Measurements from ENCODE around the gene CD44.
"Not testable (repeated sequence)": the region's sequence is repeated elsewhere in the genome, so short reads cannot be mapped to it uniquely, and the experiment has no call there.

The CD44 gene

GRCh38 chr11:35138943-35139721, at the start of gene CD44:
Gene CD44, plus strand, starts transcription at chr11:35139171. Its CDS starts 133 bp downstream, at chr11:35139304.
- DNase-seq, result peak; percentile 75

GRCh38 chr11:35089666-35090065, 49.3 kb upstream of the CD44 start:
- DNase-seq, result no peak

- no peak for DNase-seq
Observed at GRCh38 chr11:35090125-35090524, 48.8 kb upstream of the CD44 start.

GRCh38 chr11:35090991-35091390, 48.0 kb upstream of the CD44 start:
- not testable (repeated sequence) for DNase-seq

GRCh38 chr11:35096723-35097122, 42.2 kb upstream of the CD44 start:
- DNase-seq, result no peak

- DNase-seq, result no peak
Observed at GRCh38 chr11:35097814-35098455, 41.0 kb upstream of the CD44 start.

DNA sequence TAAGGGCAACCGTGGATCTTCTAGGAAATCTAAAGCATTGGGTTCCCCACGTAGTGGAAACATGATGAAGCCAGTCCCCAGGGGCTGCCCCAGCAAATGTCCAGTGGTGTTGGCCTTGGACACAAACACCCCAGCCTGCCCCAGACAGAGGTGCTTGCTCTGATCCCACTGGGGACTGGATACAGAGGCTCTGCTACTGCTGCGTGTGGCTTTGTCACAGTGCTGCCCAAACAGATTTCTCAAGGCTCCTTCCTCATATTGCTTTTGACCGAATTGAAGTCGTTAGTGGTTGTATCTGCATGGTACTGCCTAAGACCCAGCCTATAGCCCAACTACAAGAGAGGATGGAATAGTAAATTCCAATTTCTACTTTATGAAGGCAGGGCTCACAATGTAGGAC, 40.1 kb upstream of the CD44 start:
- no peak for DNase-seq

DNA sequence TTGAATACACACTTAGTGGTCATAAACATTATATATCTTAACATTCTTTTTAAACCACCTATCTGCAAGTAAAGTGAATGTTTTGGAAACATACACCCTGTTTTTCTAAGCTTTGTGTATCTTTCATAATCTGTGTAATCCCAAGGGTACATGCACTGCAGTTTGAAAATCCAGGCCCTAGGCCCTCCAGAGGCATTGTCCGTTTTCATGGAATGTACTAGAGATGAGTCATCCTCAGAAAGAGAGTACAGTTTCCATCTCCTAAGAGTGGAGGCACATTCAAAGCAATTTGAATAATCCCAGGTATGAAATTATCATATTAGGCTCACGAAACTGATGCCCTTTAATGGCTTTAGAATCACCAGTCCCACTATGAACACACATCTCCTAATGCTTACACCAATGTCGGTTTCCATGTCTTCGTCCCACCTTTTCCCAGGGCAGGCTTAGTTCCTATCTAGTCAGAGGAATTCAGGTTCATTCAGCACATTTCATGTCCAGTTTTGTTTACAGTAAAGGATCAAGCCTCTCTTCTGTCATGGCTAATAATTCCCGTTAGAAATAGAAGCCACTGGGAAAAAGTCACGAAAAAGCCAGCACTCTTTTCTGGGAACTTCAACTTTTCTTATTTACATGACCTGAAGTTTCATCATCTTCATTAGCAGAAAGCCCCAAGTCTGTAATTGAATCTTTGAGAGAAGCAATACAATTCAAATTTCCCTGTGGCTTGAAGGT, 39.5 kb upstream of the CD44 start:
- no peak for DNase-seq

DNA sequence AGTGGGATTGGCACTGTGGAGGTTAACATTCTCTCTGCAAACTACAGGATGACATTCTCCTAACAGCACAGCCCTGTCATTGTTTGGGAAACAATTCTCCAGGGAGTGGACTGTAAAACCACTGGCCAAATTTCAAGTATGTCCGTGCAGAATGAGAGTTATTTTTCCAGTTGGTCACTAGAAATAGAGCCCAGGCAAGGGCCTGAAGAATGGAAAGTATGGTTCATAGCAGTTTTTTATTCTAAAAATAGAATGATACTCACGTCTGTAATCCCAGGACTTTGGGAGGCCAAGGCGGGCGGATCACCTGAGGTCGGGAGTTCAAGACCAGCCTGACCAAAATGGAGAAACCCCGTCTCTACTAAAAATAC, 39.0 kb upstream of the CD44 start:
- DNase-seq, result no peak

DNA sequence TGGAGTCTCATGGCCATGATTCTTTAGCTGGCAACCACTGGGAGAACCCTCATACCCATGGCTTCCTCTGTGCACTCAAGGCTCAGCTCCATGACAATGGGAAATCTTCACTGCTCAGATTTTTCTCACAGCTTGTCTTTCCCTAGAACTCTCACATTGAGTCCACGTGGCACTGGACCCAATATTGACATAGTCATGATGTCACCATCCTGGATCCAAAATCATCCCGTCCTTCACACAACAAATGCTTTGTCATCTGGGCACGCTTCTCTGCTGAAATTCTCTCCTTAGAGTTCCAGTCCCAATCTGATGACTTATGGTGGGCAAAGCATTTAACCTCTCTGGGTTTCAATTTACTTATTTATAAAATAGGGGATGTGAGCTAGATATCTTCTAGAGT, 37.7 kb upstream of the CD44 start:
- DNase-seq, result no peak

DNA sequence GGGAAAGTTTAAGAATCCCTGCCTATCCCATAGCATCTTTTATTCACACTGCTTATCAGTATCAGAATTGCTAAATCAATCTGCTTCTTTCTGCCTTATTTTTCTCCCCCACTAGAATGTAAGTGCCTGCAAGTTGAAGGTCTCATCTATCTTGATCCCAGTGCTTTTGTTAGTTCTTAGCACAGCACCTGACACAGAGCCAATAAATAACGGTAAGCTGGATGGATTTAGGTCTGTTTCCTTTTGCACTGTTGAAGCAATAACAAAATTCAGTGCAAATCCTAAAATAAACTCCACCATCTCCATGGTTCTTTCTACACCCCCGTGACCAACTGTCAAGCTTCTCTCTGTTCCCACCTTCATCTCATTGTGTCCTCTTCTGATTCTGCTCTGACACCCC, 36.7 kb upstream of the CD44 start:
- no peak for DNase-seq

GRCh38 chr11:35103366-35104208, 35.4 kb upstream of the CD44 start:
- DNase-seq, result no peak

DNA sequence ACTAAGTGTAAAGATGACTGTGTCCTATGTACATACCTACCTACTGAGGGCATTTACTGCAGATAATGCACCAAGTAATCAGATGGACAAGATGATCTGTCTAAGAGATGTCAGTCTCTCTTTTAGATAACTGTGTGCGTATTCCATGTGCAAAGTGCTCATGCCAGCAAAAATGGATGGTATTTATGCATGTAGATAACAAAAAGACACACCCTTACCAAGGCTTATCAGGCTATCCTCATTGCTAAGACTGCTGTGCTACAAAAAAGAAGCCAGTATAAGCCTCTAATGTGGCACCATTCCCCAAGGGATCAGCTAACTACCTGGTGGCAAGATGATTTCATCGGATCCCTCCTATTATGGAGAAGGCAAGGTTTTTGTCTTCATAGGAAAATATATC, 34.3 kb upstream of the CD44 start:
- no peak for DNase-seq

DNA sequence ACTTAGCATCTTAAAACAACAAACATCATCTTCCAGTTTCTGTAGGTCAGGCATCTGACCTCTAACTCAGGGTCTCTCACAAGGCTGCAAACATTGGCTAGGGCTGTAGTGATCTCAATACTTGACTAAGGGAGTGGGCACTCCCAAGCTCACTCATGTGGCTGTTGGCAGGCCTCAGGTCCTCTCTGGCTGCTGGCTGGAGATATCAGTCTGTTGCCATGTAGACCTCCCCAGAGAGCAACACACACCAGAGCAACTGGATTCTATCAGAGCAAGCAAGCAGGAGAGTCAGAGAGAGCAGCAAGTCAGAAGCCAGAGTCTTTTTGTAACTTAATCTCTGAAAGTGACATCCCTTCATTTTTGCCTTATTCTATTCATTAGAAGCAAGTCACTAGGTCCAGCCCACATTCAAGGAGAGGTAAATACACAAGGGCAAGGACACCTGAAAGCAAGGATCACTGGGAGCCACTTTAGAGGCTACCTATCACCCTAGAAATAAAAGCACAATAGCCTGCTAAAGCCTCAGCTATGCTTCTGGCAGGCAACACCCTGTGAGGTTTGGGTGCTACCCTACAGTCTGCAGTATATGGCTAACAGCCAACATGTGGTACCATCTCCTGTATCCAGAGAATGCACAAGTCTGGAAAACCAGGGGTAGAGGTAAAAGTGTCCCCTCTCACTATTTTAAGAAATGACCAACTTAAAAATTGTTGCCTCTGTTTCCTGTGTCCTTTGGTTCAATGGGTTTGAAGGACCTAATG, 33.5 kb upstream of the CD44 start:
- DNase-seq, result no peak

GRCh38 chr11:35106595-35106994, 32.4 kb upstream of the CD44 start:
- no peak for DNase-seq

DNA sequence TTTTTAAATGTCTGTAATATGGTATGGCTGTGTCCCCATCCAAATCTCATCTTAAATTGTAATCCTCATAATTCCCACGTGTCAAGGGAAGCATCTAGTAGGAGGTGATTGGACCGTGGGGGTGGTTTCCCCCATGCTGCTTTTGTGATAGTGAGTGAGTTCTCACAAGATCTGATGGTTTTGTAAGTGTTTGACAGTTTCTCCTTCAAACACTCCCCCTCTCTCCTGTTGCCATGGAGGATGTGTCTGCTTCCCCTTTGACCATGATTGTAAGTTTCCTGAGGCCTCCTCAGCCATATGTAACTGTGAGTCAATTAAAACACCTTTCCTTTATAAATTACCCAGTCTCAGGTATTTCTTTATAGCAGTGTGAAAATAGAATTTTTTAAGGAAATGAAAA, 31.1 kb upstream of the CD44 start:
- DNase-seq, result no peak

DNA sequence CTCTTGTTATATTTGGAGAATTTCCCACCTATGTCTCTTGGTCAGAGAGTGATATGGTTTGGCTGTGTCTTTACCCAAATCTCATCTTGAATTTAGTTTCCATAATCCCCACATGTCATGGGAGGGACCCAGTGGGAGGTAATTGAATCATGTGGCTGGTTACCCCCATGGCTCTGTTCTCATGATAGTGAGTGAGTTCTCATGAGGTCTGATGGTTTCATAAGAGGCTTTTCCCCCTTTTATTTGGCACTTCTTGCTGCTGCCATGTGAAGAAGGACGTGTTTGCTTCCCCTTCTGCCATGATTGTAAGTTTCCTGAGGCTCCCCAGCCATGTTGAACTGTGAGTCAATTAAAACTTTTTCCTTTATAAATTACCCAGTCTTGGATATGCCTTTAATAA, 30.6 kb upstream of the CD44 start:
- not testable (repeated sequence) for DNase-seq

DNA sequence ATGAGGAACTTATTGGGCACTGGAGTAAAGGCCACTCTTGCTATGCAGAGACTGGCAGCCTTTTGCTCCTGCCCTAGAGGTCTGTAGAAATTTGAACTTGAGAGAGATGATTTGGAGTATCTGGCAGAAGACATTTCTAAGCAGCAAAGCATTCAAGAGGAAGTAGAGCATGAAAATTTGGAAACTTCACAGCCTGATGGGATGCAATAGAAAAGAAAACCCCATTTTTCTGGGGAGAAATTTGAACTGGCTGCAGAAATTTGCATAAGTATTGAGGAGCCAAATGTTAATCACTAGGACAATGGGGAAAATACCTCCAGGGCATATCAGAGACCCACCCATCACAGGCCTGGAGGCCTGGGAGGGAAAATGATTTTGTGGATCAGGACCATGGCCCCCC, 29.9 kb upstream of the CD44 start:
- no peak for DNase-seq

GRCh38 chr11:35109827-35110226, 29.1 kb upstream of the CD44 start:
- no peak for DNase-seq

GRCh38 chr11:35111161-35112055, 27.6 kb upstream of the CD44 start:
- DNase-seq, result no peak

Measured in activated effector memory CD4-positive, alpha-beta T cell treated with Interleukin-2 at 50 U/mL for 16 hours (primary cell).